GM19239 (cell line): ENCODE measurements around the gene PERCC1.
"Not testable (repeated sequence)": the region's sequence is repeated elsewhere in the genome, so short reads cannot be mapped to it uniquely, and the experiment has no call there.

Experiments used
- DNase-seq: peaks from one replicate; pipeline ENCODE4 v3.0.0; 2011; ENCODE audit warnings: low spot score; ENCODE audit not compliant: insufficient read length
- FAIRE-seq: peaks from 2 replicates; lab custom pipeline; 2011; peaks lifted over from hg19 to GRCh38; lab: Jason Lieb, UNC

Gene PERCC1

DNA sequence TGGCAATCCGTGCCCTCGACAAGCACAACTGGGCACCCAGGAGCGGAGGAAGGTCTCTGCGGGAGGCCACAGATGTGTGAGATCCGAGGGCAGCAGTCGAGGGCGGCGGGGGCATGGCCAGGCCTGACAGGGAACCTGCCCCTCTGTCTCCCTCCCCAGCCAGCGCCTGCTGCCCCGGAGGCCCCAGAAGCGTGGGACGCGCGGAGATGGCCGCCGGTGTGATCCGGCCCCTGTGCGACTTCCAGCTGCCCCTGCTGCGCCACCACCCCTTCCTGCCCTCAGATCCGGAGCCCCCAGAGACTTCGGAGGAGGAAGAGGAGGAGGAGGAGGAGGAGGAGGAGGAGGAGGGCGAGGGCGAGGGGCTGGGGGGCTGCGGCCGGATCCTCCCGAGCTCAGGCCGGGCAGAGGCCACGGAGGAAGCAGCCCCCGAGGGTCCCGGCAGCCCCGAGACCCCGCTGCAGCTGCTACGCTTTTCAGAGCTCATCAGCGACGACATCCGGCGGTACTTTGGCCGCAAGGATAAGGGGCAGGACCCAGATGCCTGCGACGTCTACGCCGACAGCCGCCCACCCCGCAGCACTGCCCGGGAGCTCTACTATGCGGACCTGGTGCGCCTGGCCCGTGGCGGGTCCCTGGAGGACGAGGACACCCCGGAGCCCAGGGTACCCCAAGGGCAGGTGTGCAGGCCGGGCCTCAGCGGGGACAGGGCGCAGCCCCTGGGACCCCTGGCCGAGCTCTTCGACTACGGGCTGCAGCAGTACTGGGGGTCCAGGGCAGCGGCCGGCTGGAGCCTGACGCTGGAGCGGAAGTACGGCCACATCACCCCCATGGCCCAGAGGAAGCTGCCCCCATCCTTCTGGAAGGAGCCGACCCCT is 1.7 kb downstream of the PERCC1 start:
- FAIRE-seq (no peak), DNase-seq (no peak)

DNA sequence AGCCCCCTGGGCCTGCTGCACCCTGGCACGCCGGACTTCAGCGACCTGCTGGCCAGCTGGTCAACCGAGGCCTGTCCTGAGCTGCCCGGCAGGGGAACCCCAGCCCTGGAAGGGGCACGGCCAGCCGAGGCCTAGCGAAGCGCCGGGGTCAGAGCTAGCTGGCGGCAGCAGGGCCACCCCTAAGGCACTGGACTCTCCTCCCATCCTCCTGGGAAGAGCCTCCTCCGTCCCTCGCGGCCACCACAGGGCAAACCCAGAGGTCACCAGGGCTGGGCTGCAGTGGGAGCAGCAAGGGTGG is 2.3 kb downstream of the PERCC1 start:
- FAIRE-seq (no peak), DNase-seq (no peak)

DNA sequence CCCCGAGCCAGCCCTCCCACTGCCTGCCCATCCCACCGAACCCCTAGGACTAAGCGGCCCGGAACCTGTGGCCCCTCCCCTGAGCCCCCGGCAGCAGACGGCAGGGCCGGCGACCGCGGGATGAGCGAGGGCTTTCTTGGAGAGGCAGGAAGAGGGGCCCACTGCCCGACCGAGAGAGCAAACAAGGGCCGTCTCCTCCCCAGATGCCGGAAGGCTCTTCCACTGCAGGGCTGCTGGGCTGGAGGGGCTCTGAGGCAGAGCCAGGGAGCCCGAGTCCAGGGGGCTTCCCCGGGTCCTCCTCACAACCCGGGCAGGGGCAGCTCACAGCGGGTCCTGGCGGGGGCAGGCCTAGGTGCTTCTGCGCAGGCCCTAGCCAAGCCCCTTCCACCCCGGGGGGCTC is 2.9 kb downstream of the PERCC1 start:
- FAIRE-seq: no peak

DNA sequence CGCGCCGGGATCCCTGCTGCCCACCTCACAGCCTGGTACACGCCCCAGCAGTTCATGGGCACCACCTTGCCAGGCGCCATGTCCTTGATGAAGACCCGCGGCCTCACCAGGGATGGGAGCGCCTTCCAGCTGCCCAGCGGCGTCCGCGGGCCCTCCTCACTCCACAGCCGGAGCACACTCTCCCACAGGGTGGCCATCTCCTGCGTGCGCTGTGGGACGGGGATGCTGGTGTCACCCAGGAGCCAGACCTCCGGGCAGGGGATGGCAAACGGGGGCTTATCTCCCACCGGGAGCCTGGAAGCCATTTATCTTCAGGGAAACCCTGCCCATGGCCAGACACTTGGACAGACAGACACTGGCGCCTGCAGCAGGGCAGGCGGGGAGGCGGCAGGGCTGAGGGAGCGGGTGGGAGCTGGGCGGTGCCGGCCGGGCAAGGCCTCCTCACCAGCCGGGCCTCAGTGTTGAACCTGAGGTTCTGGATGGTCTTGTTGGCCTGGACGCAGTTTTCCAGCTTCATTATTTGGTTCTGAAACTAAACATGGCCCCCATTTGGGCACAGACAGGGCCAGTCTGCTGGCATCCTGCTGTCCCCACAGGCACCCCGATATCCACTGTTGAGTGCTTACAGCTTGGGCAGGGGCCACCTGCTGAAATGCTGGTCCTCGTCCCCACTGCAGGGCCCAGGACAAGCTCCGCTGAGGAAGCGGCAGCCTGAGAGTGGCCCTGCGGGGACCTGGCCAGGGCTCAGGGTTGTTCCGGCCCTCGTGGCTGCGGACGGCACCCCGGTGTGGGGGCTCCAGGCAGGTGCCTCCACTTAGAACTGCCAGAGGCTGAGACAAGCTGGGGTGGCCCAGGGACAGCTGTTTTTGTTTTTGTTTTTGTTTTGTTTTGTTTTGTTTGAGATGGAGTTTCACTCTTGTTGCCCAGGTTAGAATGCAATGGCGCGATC is 4.0 kb downstream of the PERCC1 start:
- FAIRE-seq (no peak), DNase-seq (no peak)

More for the DNA sequence above, 2.9 kb downstream of the PERCC1 start:
- DNase-seq: no peak

DNA sequence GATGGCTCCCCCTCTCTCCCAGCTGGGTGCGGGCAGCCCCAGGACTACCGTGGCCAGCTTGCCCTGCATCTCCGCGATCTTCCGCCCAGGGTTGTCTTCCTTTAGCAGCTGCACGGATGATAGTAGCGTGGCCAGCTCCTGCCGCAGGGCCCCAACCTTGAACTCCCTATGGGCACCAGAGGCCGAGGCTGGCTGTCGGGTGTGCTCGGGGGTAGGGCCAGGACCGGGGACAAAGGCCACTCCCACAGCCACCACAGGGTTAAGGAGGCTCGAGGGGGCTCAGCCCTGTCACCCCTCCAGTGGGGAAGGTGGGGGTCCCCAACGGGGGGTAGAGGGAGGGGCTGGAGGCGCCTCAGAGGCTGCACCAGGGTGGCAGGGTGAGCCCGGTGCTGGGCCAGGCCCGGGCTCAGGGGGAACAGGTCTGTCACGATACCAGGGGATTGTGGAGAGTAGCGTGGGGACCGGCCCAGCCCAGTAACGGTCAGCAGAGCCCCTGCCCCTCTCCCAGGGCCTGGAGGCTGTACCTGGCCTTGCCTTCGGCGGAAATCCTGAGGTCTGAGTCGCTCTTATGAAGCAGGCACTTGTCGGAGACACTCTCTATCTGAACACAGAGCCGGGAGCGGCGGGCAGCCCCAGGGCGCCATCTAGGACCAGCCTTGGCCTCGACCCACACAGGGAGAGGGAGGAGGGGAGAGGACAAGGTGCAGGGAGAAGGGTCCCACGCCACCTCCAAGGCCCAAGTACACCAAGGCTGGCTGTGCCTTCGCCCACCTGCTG is 5.2 kb downstream of the PERCC1 start:
- FAIRE-seq: no peak
- no peak for DNase-seq

DNA sequence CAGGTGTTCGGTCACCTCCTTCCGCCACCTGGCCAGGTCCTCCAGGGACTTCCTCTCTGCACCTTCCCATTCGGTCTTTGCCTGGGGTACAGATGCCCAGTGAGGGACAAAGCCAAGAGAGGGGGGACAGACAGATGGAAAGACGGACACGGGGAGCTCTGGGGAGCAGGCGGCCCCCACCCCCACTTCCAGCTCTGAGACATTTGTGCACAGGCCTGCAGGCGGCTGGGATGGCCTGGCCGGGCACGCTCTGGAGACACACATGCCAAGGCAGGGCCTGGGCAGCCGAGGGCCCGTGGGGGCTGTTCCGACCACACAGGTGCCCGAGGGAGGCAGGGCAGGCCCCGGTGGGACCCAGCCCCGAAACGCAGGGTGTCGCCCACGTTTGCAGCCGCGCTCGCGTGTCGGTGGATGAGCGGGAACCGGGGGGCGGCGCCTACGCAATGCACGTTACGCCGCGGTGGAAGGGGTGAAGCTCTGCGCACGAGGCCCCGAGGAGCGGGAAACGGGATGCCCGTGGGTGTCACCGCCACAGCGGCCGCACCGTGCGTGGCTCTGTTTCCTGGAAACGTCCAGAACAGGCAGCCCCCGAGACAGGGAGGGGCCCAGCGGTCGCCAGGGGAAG is 6.0 kb downstream of the PERCC1 start:
- no peak for FAIRE-seq
- no peak for DNase-seq

DNA sequence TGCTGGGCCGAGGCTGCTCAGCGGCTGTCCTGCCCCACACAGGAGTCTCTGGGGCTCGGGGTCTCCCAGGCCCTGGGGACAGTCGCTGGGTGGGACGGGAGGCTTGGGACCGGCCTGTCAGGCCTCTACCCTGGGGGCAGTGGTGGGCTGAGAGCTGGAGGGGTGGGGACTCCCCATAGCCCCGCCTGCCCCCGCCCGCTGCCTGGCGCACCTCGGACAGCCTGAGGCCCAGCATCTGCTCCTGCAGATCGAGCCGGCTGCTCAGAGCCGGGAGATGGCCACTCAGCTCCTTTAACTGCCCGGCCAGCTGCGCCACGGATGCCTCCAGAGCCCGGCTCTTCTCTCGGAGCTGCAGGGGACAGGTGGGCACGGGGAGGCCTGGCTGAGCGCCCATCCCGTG is 6.7 kb downstream of the PERCC1 start:
- DNase-seq: no peak
- FAIRE-seq: no peak

DNA sequence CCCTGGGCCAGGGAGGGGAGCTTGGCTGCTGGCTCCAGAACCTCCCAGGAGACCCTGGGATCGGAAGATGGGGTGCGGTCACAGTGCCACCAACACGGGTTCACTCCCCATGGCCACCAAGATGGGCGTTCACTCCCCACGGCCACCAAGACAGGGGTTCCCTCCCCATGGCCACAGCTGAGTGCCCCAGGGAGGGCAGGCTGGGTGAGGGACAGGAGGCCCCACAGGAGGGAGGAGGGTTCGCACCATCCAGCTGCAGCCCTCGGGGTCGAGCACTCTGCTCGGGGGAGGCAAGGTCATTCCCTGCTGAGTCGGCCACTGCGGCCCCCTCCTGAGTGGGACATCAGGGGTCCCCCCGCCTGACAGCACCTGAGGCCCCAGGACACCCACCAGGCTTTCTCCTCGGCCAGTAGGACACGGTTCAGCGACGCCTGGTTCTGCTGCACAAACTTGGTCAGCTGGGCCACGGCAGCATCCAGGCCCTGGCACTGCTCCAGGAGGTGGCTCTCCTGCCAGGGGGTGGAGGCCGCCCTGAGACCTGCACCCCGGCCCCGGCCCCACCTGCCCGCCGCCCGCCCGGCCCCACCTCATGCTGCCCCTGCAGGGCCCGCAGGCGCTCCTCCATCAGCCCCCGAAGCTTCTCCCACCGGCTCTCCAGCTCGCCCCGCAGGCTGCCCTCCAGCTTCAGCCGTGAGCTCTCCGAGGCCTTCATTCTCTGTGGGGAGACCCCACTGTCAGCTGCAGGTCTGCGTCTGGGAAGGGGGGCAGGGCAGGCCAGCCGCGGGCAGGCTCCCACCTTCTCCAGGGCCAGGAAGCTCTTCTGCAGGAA is 7.6 kb downstream of the PERCC1 start:
- no peak for FAIRE-seq
- DNase-seq: no peak

DNA sequence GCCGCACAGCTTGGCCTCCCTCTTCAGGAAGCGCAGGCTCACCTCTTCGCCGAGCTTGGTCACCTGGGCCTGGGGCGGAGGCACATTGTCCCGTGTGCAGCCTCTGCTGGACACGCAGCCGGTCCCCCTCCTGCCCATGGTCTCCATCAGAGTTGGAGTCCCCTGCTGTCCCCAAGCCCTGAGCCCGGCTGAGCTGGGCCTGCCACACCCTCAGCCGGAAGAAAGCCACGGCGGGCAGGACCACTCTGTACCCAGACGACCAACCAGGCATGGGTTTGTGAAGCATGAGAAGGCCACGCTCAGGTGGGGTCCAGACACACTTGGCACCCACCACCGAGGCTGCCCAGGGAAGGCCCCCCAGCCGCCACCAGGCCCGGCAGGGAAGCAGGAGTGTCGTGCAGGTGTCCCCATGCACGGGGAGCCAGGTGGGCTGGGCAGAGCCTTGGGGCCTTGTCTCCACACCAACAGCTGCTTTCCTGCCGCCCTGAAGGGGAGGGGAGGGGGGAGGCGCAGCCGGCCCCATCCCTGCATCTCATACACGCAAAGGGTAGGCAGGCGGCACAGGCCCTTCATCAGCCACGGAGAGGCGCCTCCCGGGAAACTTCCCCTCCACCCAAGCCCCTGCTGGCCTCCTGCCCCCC is 8.3 kb downstream of the PERCC1 start:
- FAIRE-seq (no peak), DNase-seq (no peak)

DNA sequence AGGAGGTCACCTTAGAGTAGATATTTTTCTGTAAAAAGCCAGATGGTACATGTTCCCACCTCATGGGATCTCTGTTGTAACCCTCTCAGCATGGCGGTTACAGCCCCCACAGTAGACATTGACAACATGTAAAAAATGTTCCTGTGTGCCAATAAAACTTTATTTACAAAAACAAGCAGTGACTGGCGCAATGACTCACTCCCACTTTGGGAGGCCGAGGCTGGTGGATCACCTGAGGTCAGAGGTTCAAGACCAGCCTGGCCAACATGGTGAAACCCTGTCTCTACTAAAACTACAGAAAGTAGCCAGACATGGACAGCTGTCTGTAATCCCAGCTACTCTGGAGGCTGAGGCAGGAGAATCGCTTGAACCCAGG is 8.8 kb downstream of the PERCC1 start:
- FAIRE-seq, DNase-seq: not testable (repeated sequence)

DNA sequence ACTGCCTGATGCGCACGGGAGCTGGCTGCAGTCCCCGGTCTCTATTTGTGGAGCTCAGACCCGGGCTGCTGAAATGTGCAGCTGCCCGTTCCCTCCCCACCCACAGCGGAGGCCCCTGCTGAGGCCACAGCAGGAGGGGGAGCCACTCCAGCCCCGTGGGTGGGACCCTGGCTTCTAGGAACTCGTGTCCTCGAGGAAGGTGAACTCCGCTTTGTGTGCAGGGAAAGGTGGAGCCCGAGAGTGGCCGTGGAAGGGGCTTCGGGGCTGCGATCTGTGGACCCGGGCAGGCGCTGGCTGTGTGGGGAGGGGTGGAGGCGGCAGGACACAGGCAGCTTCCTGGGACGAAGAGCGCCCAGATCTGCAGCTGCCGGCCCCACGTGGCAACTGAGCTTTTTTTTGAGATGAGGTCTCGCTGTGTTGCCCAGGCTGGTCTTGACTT is 10.5 kb downstream of the PERCC1 start:
- FAIRE-seq (no peak), DNase-seq (no peak)

DNA sequence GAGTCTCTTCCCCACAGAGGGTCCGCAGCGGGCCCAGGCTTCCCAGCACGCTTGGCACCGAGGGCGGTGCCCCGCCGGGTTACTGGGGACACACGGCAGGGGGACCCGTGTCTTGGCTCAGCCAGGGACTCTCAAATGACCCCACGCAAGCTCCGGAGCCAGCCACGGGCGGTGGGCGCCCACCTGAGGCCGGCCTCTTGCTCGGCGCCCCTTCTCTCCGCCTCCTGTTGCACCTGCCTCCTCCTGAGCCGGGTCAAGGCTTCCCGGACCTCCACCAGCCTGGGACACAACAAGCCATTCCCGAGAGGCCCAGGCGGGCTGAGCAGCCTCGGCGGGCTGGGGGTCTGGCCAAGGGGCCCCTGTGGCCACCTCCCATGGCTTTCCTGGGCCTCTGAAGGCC is 11.8 kb downstream of the PERCC1 start:
- DNase-seq: no peak
- FAIRE-seq: no peak

DNA sequence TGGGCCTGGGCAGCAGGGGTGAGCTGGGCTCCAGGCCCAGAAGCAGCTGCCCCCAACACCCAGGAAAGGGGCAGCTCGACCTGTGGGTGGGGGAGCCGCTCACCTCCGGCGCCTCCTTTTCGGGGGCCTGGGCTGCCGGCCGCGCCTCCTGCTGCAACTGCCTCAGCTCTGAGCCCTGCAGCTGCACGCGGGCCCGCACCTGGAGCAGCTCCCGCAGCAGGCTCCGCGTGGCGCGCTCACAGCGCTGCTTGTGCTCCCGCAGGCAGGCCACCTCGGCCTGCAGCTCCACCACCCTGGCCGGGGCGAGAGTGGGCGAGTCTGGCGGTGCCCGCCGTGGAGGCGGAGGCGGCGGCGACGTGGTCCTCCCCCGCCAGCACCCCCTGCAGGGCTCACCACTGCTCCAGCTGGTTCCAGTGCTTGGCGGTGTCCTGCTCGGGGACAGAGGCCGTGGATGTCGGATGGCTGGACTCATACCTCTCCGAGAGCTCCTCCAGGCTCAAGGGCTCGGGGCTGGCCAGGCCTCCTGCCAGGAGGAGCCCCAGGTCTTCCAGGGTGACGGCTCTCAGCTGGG is 12.6 kb downstream of the PERCC1 start:
- no peak for DNase-seq
- no peak for FAIRE-seq

DNA sequence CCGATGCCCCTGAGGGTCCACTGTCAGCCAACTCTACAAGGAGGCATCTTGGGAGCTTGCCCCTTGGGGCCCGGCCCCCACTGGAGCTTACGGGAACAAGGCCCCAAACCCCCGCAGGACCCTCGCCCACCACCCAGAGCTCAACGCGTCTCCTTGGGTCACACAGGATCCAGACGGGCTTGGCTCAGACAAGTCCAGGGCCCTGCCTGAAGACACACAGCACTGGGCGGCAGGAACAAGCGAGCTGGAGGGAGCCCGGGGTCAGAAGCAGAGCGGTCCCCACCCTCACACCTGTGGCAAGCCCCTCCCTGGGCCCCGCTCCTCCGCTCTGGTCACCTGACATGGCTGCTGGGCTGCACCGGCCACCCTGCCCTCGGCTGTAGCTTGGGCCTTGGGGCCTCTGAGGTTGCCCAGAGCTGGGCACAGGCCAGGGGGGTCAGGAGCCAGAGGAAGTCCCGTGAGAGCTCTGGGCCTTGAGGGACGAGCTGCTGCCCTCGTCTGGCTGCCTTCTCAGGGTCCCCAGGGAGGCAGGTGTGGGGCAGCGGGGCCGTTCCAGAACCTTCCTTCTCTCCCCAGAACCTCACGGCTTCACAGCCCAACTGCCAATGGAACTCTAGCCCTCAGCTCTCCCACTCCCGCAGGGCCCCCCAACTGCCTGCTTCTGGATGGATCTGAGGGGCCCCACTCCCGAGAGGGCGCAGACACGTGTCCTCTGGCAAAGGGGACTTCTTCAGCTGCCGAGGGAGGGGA is 13.3 kb downstream of the PERCC1 start, which contains the start of gene CCDC154:
Gene CCDC154 (minus strand): TSS at position 577 of the 750 bp plus-strand sequence. CDS start 234 bp downstream, at position 343.
- FAIRE-seq: no peak
- peak; percentile 59 for DNase-seq

DNA sequence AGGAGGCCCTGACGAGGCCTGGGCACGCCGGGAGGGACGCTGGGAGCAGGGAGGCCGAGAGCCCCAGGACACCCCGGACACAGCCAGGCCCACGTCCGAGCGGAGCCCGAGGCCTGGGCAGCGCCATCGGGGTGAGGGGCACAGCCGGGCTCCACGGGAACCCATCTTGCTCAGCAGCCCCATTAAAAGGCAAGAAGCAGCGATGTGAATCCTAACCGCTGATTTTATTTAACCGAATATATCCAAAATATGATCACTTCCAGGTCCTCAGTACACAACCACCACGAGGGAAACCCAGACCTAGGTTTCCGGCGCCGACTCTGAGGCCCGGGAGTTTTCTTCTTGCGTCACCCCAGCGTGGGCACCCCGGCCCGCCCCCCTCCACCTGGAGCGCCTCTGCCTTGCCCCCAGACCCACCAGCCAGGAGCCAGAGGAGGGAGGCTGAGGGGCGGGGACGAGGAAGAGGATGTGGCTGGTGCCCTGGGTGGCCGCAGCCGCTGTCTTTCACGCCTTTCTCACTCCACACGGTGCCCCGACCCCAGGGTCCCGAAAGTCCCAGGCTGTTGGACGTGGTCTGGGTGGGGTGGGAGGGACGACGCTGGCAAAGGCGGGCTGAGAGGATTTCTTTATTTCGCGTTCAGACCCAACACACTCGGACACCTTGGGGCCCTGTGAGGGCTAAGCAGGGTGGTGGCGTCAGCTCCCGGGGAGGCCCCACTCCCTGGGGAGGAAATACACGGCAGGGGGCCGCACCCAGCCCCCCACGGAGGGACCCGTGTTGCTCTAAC is 14.0 kb downstream of the PERCC1 start:
- FAIRE-seq: peak; percentile 65
- DNase-seq: peak; percentile 94

DNA sequence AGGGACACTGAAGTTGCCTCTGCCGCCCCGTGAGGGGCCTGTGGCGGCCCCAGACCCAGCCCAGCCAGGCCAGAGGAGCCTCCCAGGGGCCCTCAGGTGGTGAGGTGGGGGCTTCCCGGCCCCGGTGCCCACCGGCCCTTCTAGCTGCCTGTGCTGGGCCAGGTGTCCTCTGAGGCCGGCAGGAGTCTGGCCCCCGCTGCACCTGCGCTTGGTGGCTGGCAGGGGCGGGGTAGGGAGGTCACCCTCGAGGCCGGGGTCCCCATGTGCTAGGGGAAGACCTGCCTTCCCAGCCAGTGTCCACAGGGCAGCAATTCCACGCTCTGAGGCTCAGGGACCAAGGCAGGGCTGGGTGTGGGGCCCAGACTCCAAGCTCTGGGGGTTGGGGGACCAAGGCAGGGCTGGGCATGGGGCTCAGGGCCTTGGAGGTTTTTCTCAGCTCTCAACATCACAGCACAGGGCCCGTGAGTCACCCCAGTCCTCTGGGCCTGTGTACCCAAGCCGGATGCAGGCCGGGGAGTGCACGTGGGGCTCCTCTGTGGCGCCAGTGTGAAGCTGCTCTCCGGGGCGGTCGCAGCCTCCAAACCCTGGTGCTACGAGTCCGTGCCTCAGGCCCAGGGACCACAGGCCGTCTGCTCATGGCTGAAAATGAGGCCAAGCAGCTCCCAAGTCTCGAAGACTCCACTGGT is 14.8 kb downstream of the PERCC1 start:
- no peak for FAIRE-seq

More for the DNA sequence above, 14.8 kb downstream of the PERCC1 start:
- DNase-seq: peak; percentile 66
